ENCODE results near the gene SMOC1.

DNA sequence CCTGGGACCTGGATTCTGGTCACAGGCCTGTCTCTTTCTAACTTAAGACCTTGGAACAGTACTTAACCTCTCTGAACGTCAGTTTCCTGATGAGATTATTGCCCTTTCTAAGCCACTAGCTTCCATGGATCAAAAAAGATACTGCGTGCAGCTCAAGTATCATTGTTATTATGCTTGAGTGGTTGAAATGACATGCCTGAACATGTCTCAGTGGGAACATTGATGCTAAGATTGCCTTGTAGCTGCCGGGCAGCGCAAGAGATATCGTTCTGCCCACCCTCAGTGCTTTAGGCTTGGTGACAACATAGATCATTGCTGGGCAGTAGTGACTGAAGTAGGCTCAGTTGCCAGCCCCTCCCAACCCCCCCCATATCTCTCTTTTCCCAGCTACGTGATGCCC lies 131.9 kb downstream of the SMOC1 start:
- TF ChIP-seq, protein P1, sequence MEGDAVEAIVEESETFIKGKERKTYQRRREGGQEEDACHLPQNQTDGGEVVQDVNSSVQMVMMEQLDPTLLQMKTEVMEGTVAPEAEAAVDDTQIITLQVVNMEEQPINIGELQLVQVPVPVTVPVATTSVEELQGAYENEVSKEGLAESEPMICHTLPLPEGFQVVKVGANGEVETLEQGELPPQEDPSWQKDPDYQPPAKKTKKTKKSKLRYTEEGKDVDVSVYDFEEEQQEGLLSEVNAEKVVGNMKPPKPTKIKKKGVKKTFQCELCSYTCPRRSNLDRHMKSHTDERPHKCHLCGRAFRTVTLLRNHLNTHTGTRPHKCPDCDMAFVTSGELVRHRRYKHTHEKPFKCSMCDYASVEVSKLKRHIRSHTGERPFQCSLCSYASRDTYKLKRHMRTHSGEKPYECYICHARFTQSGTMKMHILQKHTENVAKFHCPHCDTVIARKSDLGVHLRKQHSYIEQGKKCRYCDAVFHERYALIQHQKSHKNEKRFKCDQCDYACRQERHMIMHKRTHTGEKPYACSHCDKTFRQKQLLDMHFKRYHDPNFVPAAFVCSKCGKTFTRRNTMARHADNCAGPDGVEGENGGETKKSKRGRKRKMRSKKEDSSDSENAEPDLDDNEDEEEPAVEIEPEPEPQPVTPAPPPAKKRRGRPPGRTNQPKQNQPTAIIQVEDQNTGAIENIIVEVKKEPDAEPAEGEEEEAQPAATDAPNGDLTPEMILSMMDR (IDR thresholded peaks at IDR 0.05), result no peak
- TF ChIP-seq EZH2 (IDR thresholded peaks at IDR 0.05), result no peak
